Esophagus squamous epithelium (tissue), 4 donors: ENCODE measurements around the gene TPST1.

ENCODE experiments used
- CTCF ChIP-seq, 6 experiments: fragments of 450-650 bp in 4 of 6; fragments of 200-600 bp in 2 of 6; sonication (generic) in 2 of 6; IDR thresholded peaks; one replicate each; pipeline ENCODE4 v1.5.1; 2016 to 2019; ENCODE audit warnings: antibody characterized with exemption in 6 of 6, mild to moderate bottlenecking in 4 of 6, moderate library complexity in 4 of 6
- POLR2A ChIP-seq, 4 donors: fragments of 450-650 bp; IDR thresholded peaks; one replicate each; pipeline ENCODE4 v1.6.1; 2017; ENCODE audit warnings: antibody characterized with exemption in 4 of 4, mild to moderate bottlenecking in 4 of 4, moderate library complexity in 3 of 4

DNA sequence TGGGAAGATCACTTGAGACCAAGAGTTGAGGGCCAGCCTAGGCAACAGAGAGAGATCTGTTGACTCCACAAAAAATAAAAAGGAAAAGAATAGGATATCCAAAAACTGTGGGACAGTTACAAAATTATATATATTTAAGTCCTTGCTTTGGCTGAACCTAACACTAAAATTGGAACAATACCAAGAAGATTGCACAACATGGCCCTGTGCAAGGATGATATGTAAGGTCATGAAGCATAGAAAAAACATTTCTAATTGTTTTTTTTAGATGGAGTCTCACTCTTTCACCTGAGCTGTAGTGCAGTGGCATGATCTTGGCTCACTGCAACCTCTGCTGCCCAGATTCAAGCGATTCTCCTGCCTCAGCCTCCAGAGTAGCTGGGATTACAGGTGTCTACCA, 139.0 kb downstream of the TPST1 start:
- TF ChIP-seq CTCF (IDR thresholded peaks at IDR 0.05) (no peak), POLR2A (IDR thresholded peaks at IDR 0.05) (no peak)
